ENCODE results near the gene AVEN.
A peak's percentile ranks its signal among the peaks of the same experiment; 100 is the strongest.

The AVEN gene

DNA sequence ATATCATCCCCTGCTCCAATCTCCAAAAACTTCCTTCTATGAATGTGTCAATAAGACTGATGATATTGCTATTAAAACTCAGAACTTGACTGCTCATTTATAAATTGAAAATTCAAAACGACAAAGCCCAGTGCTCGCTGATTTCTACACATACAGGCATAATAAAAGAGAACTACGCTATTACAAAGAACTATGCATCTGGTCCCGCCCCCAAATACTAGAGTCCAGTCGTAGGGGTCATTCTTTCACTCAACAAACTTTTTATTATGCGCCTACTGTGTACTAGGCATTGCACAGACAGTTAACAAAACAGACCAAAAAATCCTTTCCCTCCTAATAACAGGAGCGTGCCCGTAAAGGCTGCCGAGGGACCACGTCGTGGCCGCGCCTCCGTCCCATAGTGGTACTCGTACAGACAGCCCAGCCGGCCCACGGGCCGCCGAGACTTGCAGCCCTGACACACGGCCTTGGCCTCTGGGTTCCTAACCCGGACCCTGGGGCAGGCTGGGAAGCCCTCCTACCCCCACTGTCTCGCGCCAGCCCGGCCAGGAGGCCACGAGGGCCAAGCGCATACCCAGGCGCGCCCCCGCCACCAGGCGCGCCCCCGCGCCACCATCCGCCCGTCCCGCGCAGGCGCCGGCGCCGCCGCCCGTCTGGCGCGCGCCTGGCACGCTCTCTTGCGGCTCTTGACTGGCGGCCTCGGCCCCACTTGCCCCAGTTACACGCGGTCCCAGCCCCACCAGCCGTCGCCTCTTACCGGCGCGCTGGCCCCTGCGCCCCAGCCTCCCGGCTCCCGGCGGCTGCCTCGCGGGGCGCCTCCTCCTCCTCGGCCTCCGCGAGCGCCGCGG lies 757 bp downstream of the AVEN start:
- Histone ChIP-seq H3K4me1 (ENCODE audit: insufficient read depth, low read length, severe bottlenecking) (peaks cover 18% of the 10 kb centered on the region), H3K9me3 (ENCODE audit: low read length) (no peaks in the 10 kb centered on the region), H3K9ac (ENCODE audit: low read length) (peak overlapping the region; percentile 81), H4K20me1 (ENCODE audit: insufficient read depth, low read length) (no peaks in the 10 kb centered on the region), H3K27ac (ENCODE audit: low read depth, low read length, poor library complexity, severe bottlenecking) (no peak overlapping the region), H3K27me3 (ENCODE audit: insufficient read depth, low read length) (no peaks in the 10 kb centered on the region), H3K79me2 (ENCODE audit: insufficient read depth, low read length) (no peaks in the 10 kb centered on the region), H2AFZ (ENCODE audit: low read length) (peak overlapping the region; percentile 28; the same call in 1 of the 2 replicates), H3K36me3 (ENCODE audit: insufficient read depth, low read length) (no peaks in the 10 kb centered on the region), H3K9me2 (ENCODE audit: low read depth, low read length) (no peaks in the 10 kb centered on the region), H3F3A (ENCODE audit: insufficient read depth, low read length) (no peaks in the 10 kb centered on the region), H3K4me3 (ENCODE audit: low read depth, low read length, poor library complexity, severe bottlenecking) (peak overlapping the region; percentile 79), H3K4me2 (ENCODE audit: low read length) (peak overlapping the region; percentile 81)
- no peak for TF ChIP-seq EZH2 (IDR thresholded peaks at IDR 0.05; ENCODE audit: borderline replicate concordance, low read length)
- TF ChIP-seq, protein P1, sequence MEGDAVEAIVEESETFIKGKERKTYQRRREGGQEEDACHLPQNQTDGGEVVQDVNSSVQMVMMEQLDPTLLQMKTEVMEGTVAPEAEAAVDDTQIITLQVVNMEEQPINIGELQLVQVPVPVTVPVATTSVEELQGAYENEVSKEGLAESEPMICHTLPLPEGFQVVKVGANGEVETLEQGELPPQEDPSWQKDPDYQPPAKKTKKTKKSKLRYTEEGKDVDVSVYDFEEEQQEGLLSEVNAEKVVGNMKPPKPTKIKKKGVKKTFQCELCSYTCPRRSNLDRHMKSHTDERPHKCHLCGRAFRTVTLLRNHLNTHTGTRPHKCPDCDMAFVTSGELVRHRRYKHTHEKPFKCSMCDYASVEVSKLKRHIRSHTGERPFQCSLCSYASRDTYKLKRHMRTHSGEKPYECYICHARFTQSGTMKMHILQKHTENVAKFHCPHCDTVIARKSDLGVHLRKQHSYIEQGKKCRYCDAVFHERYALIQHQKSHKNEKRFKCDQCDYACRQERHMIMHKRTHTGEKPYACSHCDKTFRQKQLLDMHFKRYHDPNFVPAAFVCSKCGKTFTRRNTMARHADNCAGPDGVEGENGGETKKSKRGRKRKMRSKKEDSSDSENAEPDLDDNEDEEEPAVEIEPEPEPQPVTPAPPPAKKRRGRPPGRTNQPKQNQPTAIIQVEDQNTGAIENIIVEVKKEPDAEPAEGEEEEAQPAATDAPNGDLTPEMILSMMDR (IDR thresholded peaks at IDR 0.05; ENCODE audit: low read length), result no peak

DNA sequence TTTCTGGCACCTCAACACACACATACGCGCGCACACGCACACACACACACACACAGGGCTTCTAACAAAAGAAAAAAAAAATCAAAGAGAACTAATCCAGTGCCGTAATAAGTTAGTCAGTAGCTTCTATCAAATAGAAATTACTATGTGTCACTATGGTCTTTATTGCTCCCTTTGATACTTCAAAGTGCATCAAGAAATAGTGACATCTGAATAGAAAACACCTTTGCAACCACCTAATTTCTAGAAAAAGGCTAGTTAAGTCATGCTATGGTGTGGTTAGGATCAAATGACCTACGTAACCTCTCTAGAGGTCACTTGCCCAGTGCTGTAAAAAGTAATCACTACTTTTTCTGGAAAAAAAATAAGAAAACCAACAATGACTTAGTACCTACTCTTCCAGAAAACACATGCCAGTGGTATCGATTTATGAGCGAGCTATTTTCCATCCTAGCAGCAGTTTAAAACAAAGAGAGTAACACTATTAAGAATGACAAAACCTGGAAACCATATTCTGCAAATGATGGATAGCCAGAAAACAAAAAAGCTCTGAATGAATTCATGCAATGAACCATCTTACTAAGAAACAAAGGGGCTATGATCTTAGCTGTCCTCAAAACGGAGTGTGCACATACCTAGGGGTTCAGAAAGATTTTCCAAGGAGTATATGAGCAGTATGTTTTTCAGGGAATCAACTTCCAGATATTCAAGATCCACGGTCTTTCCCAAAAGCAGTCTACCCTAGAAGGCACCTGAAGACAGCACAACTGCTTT lies 6.8 kb downstream of the AVEN start:
- Histone ChIP-seq H3K9me3 (ENCODE audit: low read length) (0 out of 2 replicates have a peak, but pooled peaks cover 3% of the 10 kb centered on the region), H3K4me1 (ENCODE audit: insufficient read depth, low read length, severe bottlenecking) (no peaks in the 10 kb centered on the region)

DNA sequence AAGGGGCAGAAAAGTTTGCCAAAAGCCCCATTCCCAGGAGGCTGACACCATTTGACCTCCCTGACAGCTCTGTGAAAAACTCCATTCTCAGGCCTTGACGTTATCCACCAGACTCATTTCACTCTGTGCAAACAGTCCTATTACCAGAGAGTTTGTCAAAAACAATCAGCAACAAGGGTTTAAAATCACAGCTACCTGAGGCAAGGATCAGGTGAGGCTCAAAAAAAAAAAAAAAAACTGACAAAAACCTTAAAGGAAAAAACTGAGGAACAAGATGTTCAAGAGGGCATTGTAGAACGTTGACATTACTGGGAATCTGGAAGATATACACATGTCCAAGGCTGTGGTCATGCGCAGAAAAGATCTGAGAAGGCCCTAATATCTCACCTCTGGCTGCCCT lies 11.4 kb downstream of the AVEN start:
- no peaks in the 10 kb centered on the region for H3K27me3 ChIP-seq (ENCODE audit: insufficient read depth, low read length)
- H2AFZ ChIP-seq (ENCODE audit: low read length), result no peak overlapping the region
- no peak overlapping the region for H3K4me3 ChIP-seq (ENCODE audit: low read depth, low read length, poor library complexity, severe bottlenecking)
- 0 out of 2 replicates have a peak, but pooled peaks cover 3% of the 10 kb centered on the region for H3K9me3 ChIP-seq (ENCODE audit: low read length)
- no peak overlapping the region for H3K4me2 ChIP-seq (ENCODE audit: low read length)
- no peaks in the 10 kb centered on the region for H3K79me2 ChIP-seq (ENCODE audit: insufficient read depth, low read length)
- H3F3A ChIP-seq (ENCODE audit: insufficient read depth, low read length), result no peaks in the 10 kb centered on the region
- H3K36me3 ChIP-seq (ENCODE audit: insufficient read depth, low read length), result no peaks in the 10 kb centered on the region
- no peak overlapping the region for H3K27ac ChIP-seq (ENCODE audit: low read depth, low read length, poor library complexity, severe bottlenecking)
- no peak overlapping the region for H3K9ac ChIP-seq (ENCODE audit: low read length)
- H4K20me1 ChIP-seq (ENCODE audit: insufficient read depth, low read length), result no peaks in the 10 kb centered on the region
- no peaks in the 10 kb centered on the region for H3K4me1 ChIP-seq (ENCODE audit: insufficient read depth, low read length, severe bottlenecking)
- H3K9me2 ChIP-seq (ENCODE audit: low read depth, low read length), result no peaks in the 10 kb centered on the region
- TF ChIP-seq, protein P1 (IDR thresholded peaks at IDR 0.05; ENCODE audit: low read length), result no peak
- no peak for TF ChIP-seq EZH2 (IDR thresholded peaks at IDR 0.05; ENCODE audit: borderline replicate concordance, low read length)

More for the DNA sequence above, 6.8 kb downstream of the AVEN start:
- H4K20me1 ChIP-seq (ENCODE audit: insufficient read depth, low read length), result no peaks in the 10 kb centered on the region
- no peaks in the 10 kb centered on the region for H3K36me3 ChIP-seq (ENCODE audit: insufficient read depth, low read length)
- H3K4me2 ChIP-seq (ENCODE audit: low read length), result no peak overlapping the region
- H3K9me2 ChIP-seq (ENCODE audit: low read depth, low read length), result no peaks in the 10 kb centered on the region
- no peak overlapping the region for H3K4me3 ChIP-seq (ENCODE audit: low read depth, low read length, poor library complexity, severe bottlenecking)
- H3K9ac ChIP-seq (ENCODE audit: low read length), result no peak overlapping the region
- H3K27ac ChIP-seq (ENCODE audit: low read depth, low read length, poor library complexity, severe bottlenecking), result no peak overlapping the region
- H3K79me2 ChIP-seq (ENCODE audit: insufficient read depth, low read length), result no peaks in the 10 kb centered on the region
- H3F3A ChIP-seq (ENCODE audit: insufficient read depth, low read length), result no peaks in the 10 kb centered on the region
- TF ChIP-seq, protein P1 (IDR thresholded peaks at IDR 0.05; ENCODE audit: low read length), result no peak
- TF ChIP-seq EZH2 (IDR thresholded peaks at IDR 0.05; ENCODE audit: borderline replicate concordance, low read length), result no peak
- H3K27me3 ChIP-seq (ENCODE audit: insufficient read depth, low read length), result no peaks in the 10 kb centered on the region
- H2AFZ ChIP-seq (ENCODE audit: low read length), result no peak overlapping the region

Measured in OCI-LY1 (cell line).